HG03066 (cell line): Measurements from ENCODE around the gene FYB1.
A peak's percentile ranks its signal among the peaks of the same experiment; 100 is the strongest.

Experiments
- ATAC-seq: cut with Tn5 transposase; IDR thresholded peaks from one replicate; pipeline ENCODE4 v1.9.1; 2021; ENCODE audit warnings: low read depth; ENCODE audit not compliant: unreplicated experiment

The FYB1 gene

DNA sequence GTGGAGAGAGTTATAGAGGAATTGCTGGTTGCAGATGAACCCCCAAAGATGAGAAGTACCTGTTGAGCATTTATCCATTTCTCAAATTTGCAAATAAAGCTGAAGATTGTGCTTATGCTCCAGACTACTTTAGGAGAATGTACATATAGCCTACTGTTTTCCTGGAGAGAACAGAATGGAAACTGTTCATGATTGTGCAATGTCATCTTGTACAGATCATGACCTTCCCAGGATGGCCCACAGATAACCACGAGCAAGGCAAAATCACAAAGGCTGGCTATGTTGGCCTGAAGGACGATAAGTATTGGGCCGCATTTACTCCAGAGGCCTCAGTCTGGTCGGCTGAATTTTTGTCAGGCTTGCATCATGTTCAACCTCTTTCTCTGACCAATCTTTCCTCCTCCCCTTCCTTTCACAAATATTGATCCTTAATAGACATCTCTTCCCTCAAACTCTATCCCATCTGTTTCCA, 116.6 kb downstream of the FYB1 start:
- no peak for ATAC-seq

DNA sequence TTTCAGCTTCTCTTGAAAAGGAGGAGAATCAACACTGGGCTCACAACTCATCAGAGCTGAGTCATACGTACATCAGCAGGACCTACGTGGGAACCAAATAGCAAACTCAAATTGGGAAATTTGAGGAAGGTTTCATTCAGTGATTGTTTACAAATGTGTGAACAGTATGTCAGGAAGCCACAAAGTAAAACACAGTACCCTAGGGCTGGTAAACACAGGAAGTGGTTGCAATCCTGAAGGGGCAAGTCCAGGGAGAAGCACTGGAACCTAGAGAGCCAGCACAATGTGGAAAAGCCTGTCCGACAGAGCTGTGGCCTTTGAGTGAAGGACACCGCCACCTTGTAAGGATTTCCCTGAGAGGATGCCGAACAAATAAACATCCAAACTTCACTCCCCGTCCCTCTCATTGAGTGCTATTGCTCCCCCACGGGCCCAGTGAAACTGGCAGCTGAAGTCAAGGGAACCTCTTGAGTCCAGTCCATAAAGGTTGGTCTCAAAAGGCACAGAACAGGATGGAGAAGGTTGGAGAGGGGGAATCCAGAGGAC, 118.4 kb downstream of the FYB1 start:
- ATAC-seq: no peak

DNA sequence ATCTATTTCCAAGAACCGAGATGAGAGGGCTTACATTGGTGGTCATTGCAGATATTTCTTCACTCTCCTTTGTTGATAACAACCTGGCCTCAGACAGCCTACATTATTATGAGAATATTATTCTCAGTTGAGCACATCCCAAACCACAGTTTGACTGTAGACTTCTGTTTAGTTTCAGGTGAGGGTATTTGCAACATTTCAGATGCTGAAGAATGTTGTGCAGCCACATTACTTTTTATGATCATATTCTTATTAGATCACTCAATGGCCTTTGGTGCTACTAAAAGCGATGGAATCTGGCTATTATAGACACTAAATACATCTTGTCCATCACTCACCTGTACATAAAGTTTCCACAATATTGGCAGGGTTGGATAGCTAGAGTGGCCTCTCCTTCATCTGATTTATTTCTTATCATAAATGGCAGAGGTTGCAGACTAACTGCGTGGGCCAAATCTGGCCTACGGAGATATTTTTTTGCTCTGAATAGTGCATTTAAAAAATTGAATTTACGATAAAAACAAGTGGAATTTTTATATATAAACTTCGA, 119.0 kb downstream of the FYB1 start:
- no peak for ATAC-seq

DNA sequence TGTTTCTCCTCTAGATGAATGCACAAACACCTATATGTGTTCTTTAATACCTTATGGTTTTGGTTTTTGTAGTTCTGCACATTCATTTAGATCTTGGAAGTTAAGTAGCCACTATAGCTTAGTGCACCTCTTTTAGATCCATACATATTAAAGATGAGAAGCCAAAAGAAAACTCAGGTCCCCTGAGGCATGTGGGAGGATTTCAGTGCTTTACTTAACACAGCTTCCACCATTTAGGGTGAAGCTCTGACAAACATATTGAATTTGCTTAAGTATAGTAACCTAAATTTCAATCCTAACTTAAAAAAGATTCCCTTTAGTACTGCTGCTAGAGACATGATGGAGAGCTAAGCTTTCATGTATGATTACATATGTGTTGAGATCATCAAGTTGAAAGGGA, 119.5 kb downstream of the FYB1 start:
- no peak for ATAC-seq

DNA sequence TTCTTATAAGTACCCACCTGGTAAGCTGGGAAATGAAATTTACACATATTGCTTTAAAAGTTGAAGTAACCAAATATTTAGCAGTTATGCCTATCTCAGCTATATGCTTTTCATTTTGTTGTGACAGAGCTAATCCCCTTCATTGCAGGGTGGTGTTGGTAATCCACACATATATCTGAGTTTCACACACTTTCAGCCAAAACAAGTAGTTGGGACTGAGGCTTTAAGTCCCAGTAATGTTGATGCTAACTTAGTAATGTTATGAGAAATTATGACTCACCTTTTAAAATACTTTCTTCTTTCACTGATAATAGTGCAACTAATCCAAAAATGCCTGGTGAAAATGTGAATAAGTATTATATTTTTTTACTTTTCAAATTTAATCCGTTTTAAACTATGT, 126.0 kb downstream of the FYB1 start:
- ATAC-seq: no peak

DNA sequence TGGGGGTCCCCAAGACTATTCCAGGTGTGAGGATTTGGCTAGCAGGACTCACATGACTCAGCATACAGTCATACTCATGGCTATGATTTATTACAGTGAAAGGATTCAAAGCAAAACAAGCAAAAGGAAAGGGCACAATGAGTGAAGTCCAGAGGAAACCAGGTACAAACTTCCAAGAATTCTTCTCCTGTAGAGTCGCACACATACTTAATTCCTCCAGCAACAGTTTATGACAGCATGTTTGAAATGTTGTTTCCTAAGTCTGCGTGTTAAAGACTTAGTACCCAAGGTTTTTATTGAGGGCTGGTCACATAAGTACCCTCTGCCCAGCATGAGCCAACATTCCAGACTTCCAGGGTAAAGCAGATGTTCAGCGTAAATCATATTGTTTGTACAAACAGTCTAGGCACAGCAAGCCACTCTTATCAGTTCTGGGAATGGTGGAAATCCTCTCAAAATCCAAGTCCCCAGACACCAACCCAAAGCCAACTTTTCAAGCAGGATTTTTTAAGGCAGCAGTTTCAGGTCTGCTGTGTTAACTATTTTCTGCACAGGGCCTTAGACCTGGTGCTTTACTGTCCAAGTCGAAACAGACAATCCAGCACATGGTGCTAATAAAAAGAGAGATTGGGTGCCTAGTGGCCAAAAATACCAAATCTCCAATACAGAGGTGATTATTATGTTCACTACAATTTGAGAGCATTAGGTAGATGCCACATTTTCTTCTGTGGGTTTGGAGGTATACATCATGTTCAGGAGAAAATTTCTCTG, 126.6 kb downstream of the FYB1 start:
- no peak for ATAC-seq

DNA sequence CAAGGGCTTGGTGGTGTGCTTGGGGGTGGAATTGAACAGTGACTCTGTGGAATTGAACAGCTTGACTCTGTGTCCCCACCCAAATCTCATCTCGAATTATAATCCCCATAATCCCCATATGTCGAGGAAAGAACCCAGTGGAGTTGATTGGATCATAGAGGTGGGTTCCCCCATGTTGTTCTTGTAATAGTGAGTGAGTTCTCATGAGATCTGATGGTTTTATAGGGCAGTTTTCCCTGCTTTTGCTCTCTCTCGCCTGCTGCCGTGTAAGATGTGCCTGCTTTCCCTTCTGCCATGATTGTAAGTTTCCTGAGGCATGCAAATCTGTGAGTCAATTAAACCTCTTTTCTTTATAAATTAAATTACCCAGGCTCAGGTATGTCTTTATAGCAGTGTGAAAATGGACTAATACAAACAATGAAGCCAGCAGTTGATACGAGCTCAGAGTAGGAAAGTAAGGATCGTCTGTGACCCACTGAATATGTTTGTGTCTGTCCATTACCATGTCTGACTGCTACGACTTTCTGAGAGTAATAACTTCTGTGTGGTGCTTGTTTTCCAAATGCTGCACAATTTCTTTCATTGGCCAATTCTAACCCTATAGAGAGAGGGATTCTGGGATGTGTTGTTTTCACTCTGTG, 127.3 kb downstream of the FYB1 start:
- no peak for ATAC-seq

DNA sequence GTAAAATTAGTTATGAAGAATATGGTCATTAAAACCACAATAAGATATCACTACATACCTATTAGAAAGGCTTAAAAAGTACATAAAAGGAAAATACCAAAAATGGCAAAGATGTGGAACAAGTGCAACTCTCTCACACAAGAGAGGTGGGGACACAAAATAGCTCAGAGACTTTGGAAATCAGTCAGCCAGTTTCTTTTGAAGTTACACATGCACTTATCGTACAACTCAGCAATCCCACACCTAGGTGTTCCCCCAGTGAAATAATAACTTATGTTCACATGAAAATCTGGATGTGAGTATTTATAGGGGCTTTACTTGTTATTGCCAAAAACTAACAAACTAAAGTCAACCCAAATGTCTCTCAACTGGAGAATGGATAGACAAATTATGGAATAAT, 135.4 kb downstream of the FYB1 start:
- no peak for ATAC-seq

DNA sequence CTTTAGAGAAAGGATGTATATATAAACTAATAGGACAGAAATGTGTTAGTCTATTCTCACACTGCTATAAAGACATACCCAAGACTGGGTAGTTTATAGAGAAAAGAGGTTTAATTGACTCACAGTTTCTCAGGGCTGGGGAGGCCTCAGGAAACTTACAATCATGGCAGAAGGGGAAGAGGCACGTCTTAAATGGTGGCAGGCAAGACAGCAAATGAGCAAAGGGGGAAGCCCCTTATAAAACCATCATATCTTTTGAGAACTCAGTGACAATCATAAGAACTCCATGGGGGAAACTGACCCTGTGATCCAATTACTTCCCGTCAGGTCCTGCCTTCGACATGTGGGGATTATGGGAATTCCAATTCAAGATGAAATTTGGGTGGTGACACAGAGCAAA, 136.4 kb downstream of the FYB1 start:
- ATAC-seq: no peak

DNA sequence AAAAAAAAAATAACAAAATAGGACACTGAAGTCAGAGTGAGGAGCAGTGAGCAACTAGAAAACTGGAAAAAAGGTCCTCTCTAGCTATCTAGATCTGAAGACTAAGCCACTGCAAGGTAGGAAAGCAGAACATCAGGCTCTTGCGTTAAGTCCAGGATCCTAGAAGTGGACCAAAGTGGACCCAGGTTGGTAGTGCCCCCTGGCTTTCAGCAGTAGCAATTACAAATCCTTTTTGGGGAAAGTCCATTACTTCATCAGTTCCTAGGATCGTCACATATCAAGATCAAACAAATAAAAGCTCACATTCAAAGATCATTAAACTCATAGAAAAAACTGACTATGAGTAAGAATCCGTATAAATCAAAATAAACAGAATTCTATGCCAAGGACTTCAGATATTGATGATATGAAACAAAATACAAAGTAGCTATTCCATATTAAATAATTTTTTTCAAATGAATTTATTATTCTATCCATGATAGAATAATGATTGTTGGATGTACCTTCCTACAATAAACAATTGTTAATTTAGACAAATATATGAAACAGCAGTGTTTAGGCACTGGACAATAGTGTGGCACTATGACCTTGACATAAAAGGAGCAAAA, 138.7 kb downstream of the FYB1 start:
- ATAC-seq: peak; percentile 42

DNA sequence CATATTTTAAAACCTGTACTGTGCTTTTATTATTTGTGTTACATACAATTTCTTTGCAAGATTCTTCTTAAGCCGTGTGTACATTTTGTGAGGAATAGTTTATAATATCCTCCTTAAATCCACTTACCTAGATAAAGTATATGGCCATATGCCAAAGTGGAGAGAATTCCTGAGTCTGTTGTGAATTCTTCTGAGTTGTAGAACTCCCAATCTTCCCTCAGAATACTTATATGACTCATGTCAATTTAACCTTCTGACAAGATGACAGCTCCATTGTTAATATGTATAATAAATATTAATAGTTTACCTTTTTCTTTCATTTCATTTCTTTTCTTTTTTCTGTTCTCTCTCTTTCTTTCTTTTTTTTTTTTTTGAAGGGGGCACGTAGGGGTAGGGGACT, 139.2 kb downstream of the FYB1 start:
- ATAC-seq: no peak

DNA sequence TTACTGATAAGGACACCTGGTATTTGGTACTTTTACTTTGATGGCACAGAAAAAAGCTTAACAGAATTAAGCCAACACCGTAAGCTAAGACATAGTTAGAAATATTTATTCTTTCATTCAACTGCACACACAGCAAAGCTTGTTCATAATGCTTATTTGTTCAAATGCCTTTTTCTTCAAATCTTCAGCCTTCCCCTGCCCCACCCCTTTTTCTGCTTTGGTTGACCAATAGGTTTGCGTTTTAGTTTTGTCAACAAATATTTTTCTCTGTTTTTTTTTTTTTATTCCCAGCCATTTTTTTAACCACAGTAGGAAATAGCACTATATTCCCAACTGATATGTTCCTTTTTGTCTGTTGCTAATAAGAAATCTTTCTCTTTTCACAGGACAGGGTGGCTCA, 140.2 kb downstream of the FYB1 start:
- ATAC-seq: no peak

DNA sequence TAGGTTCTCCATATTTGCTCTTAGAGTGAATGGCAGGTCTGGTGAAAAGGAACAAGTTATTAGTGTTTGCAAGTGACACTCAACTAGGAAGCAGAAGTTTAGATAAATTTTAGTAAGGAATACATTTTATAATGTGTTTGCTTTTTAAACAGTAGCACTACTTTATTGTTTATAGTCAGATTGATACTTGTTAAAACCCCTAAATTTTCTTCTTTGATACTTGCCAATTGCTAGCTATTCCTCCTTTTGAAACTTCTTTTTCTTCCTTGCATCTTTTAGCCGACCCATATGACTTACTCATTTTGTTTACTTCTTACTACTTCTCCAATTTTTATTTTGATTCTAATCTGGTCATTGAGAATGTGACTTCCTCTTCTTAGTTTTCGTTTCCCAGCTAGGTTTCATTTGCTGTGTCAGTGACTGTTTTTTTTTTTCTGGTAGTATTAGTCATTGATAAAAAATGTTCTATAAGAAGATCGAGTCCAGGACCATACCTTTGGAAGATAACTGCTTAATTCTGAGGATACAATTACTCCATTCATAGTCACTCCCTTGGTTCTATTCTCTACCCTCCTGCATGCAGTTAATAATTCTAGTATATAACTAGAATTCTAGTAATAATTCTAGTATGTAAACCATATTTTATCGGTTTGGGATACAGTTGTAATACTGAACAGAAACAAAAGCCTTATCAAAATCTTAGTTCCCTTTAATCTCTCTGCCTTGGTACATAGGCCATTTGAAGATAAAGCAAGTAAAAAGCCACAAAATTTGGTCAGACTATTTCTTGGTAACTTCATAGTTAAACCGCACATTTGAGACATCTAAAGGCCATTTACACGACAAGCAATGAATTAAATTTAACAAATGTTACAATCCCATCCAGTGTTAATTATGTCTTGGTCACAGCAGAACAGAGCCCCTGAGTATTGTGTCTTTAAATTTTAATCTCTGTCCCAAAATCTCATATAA, 142.3 kb downstream of the FYB1 start:
- ATAC-seq: peak; percentile 14

DNA sequence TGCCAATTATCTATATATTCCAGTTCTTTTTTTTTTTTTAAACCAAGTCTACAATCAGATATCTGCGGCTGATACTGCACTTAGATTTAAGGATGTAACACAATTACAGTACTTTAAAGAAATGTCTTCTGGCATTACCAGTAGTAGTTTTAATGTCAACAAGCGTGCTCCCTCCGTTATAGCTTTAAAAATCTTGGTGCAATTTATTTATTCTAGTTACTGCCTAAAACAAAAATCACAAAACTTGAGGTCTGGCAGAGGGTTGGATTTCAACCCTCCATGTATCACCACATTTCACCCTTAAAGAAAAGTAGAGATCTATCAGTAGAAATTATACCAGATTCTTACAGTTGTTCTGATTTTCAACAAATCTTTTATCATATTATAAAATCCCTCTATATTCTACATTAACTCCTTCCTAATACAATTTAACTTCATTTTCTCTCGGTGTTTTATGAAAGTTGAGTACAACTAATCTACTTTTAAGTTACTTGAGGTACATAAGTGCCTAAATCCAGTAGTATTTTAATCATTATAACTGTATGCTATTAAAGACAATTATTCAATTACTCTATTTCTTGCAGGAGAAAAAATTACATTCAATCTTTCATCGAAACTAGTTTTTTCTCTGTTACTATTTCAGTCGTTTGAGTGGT, 143.1 kb downstream of the FYB1 start:
- ATAC-seq: no peak

DNA sequence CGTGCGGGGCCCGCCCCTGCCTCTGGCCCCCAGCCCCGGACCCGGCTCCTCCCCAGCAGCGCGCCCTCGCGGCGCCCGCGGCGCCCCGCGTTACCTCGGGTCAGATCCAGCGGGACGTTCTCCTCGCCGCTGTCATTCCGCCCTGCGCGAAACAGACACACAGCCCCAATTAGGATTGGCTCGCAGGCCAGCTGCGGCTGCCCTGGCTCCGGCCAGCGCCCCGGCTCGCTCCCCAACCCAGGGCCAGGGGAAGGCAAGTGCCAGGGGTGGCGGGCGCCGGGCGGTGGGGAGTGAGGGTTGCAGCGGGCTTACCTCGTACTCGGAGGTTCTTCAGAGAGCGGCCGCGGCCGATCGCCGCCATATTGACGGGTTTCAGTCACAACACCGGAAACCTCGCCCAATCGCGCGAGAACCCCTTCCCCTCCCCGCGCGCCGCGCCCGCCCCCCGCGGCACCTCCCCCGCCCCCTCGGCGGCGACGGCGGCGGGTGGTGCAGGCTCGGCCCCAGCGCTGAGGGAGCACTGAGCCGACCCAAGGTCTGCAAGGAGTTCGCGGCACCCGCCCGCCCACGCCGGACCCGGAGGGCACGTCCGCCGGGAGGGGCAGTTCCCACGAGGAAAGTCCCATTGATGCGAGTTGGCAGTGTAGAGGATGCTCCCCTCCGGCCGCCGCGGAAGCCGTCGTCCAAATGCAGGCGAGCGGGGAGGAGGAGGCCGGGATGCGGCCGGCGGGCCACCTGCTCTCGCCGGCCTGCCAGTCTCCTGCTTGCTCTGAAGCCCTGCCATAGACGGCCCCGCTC, 145.1 kb downstream of the FYB1 start, which contains the start of gene RICTOR:
Gene RICTOR (minus strand): TSS at position 383 of the 798 bp plus-strand sequence. CDS start 22 bp downstream, at position 361.
- ATAC-seq: peak; percentile 68

DNA sequence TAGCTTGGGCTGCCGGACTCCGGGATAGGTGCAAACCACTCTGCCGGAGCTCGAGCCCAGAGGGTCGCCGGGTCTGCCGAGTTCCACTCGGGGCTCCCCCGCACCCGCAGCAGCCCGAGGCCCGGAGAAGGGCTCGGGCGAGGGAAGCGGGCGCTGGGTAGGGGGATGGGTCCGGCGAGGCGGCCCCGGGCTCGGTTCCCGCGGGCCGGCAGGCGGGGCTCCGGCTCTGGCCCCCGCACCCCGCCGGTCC, 145.7 kb downstream of the FYB1 start:
- ATAC-seq: peak; percentile 14

DNA sequence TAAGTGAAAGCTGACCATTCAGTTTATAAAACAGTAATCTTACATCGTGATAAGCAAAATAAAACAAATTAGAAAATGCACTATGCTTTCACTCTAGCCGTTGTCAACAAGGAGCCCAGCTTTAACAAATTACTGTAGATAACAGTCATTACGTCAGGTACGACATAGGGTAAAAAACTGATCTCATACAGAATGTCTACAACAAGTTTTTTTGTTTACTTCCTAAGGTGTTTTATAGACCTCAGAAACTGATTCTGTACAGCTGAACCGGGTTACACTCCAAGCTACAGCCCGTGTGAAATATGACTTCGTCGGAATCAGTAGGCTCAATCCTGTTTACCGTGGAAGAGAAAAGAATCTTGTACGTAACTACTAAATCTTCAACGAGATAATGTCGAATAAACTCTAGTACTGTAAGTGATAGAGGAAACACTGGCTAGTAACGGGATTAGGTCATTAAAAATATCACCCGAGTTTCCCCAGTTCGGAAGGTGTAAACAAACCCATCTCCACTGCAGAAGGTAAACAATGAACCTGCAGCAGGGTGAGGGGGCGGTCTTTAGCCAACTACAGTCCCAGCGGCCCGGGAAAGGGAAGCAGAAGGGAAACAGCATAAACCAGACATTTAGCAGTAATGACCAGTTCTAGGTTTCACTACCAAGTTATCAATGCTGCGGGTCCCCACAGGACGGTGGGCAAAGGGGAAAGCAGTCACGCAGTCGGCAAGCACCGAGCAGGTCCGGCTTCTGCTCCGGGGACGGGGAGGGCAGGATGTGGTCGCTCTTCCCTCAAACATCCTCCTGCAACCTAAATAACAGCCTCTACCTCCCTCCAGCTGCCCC, 146.2 kb downstream of the FYB1 start:
- ATAC-seq: peak; percentile 41

DNA sequence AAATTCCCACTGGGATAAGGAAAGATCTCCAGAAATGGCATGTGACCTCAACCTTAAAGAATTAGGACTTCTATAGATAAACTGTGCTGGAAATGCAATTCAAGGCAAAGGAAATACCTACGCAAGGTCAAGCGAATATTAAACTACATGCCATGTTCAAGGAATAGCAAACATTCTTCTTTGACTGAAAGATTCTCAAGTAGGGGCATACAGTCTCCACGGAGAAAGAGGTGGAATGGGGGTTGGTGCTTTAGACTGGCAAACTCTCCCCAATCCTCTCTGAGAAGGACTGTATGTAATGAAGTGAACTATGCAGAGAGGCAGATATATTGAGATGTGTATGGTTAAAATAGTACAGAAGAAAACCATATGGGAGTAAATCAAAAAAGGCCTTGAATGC, 151.3 kb downstream of the FYB1 start:
- ATAC-seq: no peak
